H1 (cell line): ENCODE data around the gene DOC2A. TPM values are rescaled to one million over a fixed set of nuclear protein-coding genes. Genes with fewer than 3 reads are reported as not detected.

Experiments
- CTCF ChIA-PET: fragments of 300-600 bp; sonication (Branson Sonifier 250); formaldehyde crosslinking; loops from one replicate; lab custom pipeline; 2021; ENCODE audit not compliant: partially characterized antibody; lab: Charles Lee
- POLR2A ChIA-PET: fragments of 300-600 bp; sonication (Branson Sonifier 250); formaldehyde crosslinking; loops from one replicate; lab custom pipeline; 2021; ENCODE audit warnings: inconsistent platforms; ENCODE audit not compliant: partially characterized antibody; lab: Charles Lee
- DNase-seq, 2 experiments: peaks; one replicate each; pipeline versions ENCODE4 v3.0.0 to v3.0.0-alpha.2; 2010 to 2022; ENCODE audit warnings: low spot score in 2 of 2, low read depth in 1 of 2, mixed read lengths in 1 of 2
- FAIRE-seq: peaks from 2 replicates; lab custom pipeline; 2011; peaks lifted over from hg19 to GRCh38; lab: Jason Lieb, UNC
- H2AFZ ChIP-seq: 2 replicates; pipeline ENCODE4 v1.8.1; 2012; ENCODE audit warnings: low read length, inconsistent platforms
- H2AK5ac ChIP-seq: 2 replicates; pipeline ENCODE4 v1.6.1; 2013; ENCODE audit warnings: low read depth, low read length
- H2BK120ac ChIP-seq: replicated peaks from 2 replicates; pipeline ENCODE3; 2013; ENCODE audit warnings: low read depth, low read length, inconsistent platforms
- H2BK12ac ChIP-seq: 2 replicates; pipeline ENCODE4 v1.6.1; 2013; ENCODE audit warnings: low read depth, low read length
- H2BK15ac ChIP-seq: 2 replicates; pipeline ENCODE4 v1.6.1; 2013; ENCODE audit warnings: low read length
- H2BK20ac ChIP-seq: 2 replicates; pipeline ENCODE4 v1.6.1; 2013; ENCODE audit warnings: low read length
- H2BK5ac ChIP-seq: 2 replicates; pipeline ENCODE4 v1.6.1; 2013; ENCODE audit warnings: low read depth, low read length
- H3K14ac ChIP-seq: 2 replicates; pipeline ENCODE4 v1.6.1; 2013; ENCODE audit warnings: inconsistent platforms; ENCODE audit not compliant: insufficient read length
- H3K18ac ChIP-seq: 2 replicates; pipeline ENCODE4 v1.6.1; 2013; ENCODE audit warnings: low read length; ENCODE audit errors: extremely low read depth
- H3K23ac ChIP-seq: 2 replicates; pipeline ENCODE4 v1.6.1; 2013; ENCODE audit warnings: inconsistent platforms; ENCODE audit not compliant: insufficient read length
- H3K23me2 ChIP-seq: 2 replicates; pipeline ENCODE4 v1.6.1; 2013; ENCODE audit warnings: low read depth, low read length
- H3K27ac ChIP-seq: 2 replicates; pipeline ENCODE4 v1.6.1; 2011; ENCODE audit warnings: low read depth, low read length, inconsistent platforms
- H3K27me3 ChIP-seq, 4 experiments: replicated peaks in 1 of 4; 1 replicate in 1 of 4; 2 replicates in 3 of 4; pipeline versions ENCODE4 v1.6.1 to v1.8.1; 2011 to 2013; ENCODE audit warnings: low read length in 3 of 4, mild to moderate bottlenecking in 3 of 4, inconsistent platforms in 2 of 4, mixed read lengths in 2 of 4, moderate library complexity in 1 of 4; ENCODE audit not compliant: control insufficient read depth in 3 of 4, insufficient read depth in 3 of 4; ENCODE audit errors: extremely low read depth in 1 of 4
- H3K36me3 ChIP-seq, 4 experiments: 2 replicates each; pipeline versions ENCODE4 v1.6.1 to v1.8.1; 2011 to 2013; ENCODE audit warnings: mild to moderate bottlenecking in 4 of 4, low read length in 3 of 4, moderate library complexity in 2 of 4, control low read depth in 1 of 4, inconsistent platforms in 1 of 4; ENCODE audit not compliant: insufficient read depth in 4 of 4, control insufficient read depth in 2 of 4
- H3K4ac ChIP-seq: replicated peaks from 2 replicates; pipeline ENCODE3; 2013; ENCODE audit warnings: low read length, low read depth, mixed read lengths, inconsistent platforms; ENCODE audit not compliant: insufficient read length
- H3K4me1 ChIP-seq, 4 experiments: replicated peaks in 1 of 4; 1 replicate in 1 of 4; 2 replicates in 3 of 4; pipeline versions ENCODE4 v1.6.1 to v1.8.1; 2011 to 2013; ENCODE audit warnings: low read length in 3 of 4, inconsistent platforms in 2 of 4, mixed read lengths in 1 of 4; ENCODE audit not compliant: insufficient read depth in 4 of 4, control insufficient read depth in 3 of 4
- H3K4me2 ChIP-seq, 2 experiments: 2 replicates each; pipeline versions ENCODE4 v1.6.1 to v1.8.1; 2011 to 2013; ENCODE audit warnings: low read depth in 2 of 2, low read length in 2 of 2, control low read depth in 1 of 2, inconsistent platforms in 1 of 2, mild to moderate bottlenecking in 1 of 2; ENCODE audit not compliant: insufficient read depth in 1 of 2
- H3K4me3 ChIP-seq, 4 experiments: fragments of 200-600, 300-600 bp in 1 of 4; sonication (generic), shearing (Covaris generic), sonication (Bioruptor Twin) in 1 of 4; 2 replicates each; pipeline versions ENCODE4 v1.5.1 to v1.8.1; 2011 to 2016; ENCODE audit warnings: low read length in 4 of 4, low read depth in 3 of 4, control low read depth in 2 of 4, inconsistent platforms in 2 of 4, mild to moderate bottlenecking in 2 of 4, mixed read lengths in 1 of 4, moderate library complexity in 1 of 4; ENCODE audit not compliant: insufficient read depth in 2 of 4; ENCODE audit errors: extremely low read depth in 1 of 4
- H3K56ac ChIP-seq: replicated peaks from 2 replicates; pipeline ENCODE3; 2013; ENCODE audit warnings: low read depth, mild to moderate bottlenecking, mixed read lengths, low read length, inconsistent platforms; ENCODE audit not compliant: insufficient read length
- H3K79me1 ChIP-seq: 2 replicates; pipeline ENCODE4 v1.6.1; 2013; ENCODE audit warnings: low read depth, low read length, control low read depth
- H3K79me2 ChIP-seq, 2 experiments: 2 replicates each; pipeline versions ENCODE4 v1.6.1 to v1.8.1; 2012 to 2013; ENCODE audit warnings: low read length in 2 of 2, mild to moderate bottlenecking in 2 of 2, inconsistent platforms in 1 of 2; ENCODE audit not compliant: insufficient read depth in 2 of 2, control insufficient read depth in 1 of 2
- H3K9ac ChIP-seq, 4 experiments: replicated peaks in 1 of 4; 1 replicate in 1 of 4; 2 replicates in 3 of 4; pipeline versions ENCODE4 v1.6.1 to v1.8.1; 2011 to 2013; ENCODE audit warnings: low read depth in 3 of 4, low read length in 3 of 4, control low read depth in 2 of 4, mild to moderate bottlenecking in 2 of 4, moderate library complexity in 2 of 4, inconsistent platforms in 1 of 4; ENCODE audit errors: extremely low read depth in 1 of 4
- H3K9me3 ChIP-seq, 2 experiments: 2 replicates each; pipeline versions ENCODE4 v1.6.1 to v1.8.1; 2012 to 2013; ENCODE audit warnings: mild to moderate bottlenecking in 2 of 2, moderate library complexity in 2 of 2, control low read depth in 1 of 2, inconsistent platforms in 1 of 2, low read depth in 1 of 2, low read length in 1 of 2, mixed read lengths in 1 of 2; ENCODE audit not compliant: insufficient read depth in 2 of 2
- H4K20me1 ChIP-seq, 2 experiments: replicated peaks in 1 of 2; 2 replicates each; pipeline versions ENCODE3 to v1.8.1; 2011 to 2013; ENCODE audit warnings: inconsistent platforms in 2 of 2, low read length in 2 of 2, mild to moderate bottlenecking in 1 of 2; ENCODE audit not compliant: insufficient read depth in 2 of 2, control insufficient read depth in 1 of 2
- H4K5ac ChIP-seq: 2 replicates; pipeline ENCODE4 v1.6.1; 2013; ENCODE audit warnings: low read length, low read depth, mixed read lengths, inconsistent platforms; ENCODE audit not compliant: insufficient read length
- H4K8ac ChIP-seq: 2 replicates; pipeline ENCODE4 v1.8.0; 2013; ENCODE audit warnings: mild to moderate bottlenecking, moderate library complexity, low read length, inconsistent platforms; ENCODE audit not compliant: insufficient read depth; ENCODE audit errors: extremely low read depth
- H4K91ac ChIP-seq: replicated peaks from 2 replicates; pipeline ENCODE3; 2013; ENCODE audit warnings: low read length, mixed read lengths, inconsistent platforms; ENCODE audit not compliant: insufficient read length
- RBBP5 ChIP-seq: IDR thresholded peaks from 2 replicates; pipeline ENCODE4 v1.7.1; 2012; ENCODE audit warnings: low read depth, mild to moderate bottlenecking, inconsistent platforms, low read length, moderate library complexity, borderline replicate concordance
- WGBS, 2 experiments: shearing (Covaris generic) in 1 of 2; methylation state at CpG; one replicate each; pipeline versions ENCODE4 v1.1.6 to v1.1.7; 2013 to 2015; ENCODE audit warnings: low lambda C conversion rate in 2 of 2, mixed read lengths in 2 of 2, inconsistent platforms in 1 of 2, low coverage in 1 of 2, missing lambda C conversion rate in 1 of 2; ENCODE audit not compliant: insufficient replicate concordance in 2 of 2, insufficient coverage in 1 of 2, insufficient read length in 1 of 2; ENCODE audit errors: extremely low coverage in 1 of 2, missing lambda C conversion rate in 1 of 2; 5-methylcytosine and 5-hydroxymethylcytosine counted together
- polyA plus RNA-seq, 7 experiments: library from polyadenylated mRNA; depleted of rRNA in 3 of 7; stranded (reverse) in 5 of 7; unstranded in 2 of 7; fragments of >200 nt in 5 of 7; fragments of 200-250 nt in 2 of 7; gene quantifications; 1 replicate in 5 of 7; 2 replicates in 1 of 7; 4 replicates in 1 of 7; pipeline versions ENCODE4 v1.2.1 to v1.2.3, GENCODE V29; 2011 to 2013; ENCODE audit warnings: missing spikeins in 2 of 7, mixed read lengths in 2 of 7
- total RNA-seq: library from RNA; stranded (reverse); fragmentation: NEBNext Ultra II Directional; extraction: Animal tissue kit (Norgen Biotek cat#: 25700); gene quantifications from 2 replicates; pipeline ENCODE4 v1.2.1, GENCODE V29; 2021

Gene DOC2A
- total and polyA plus RNA-seq, 2 of the 8 experiments (the other 6 are each of a cell fraction or from before 2014, with no cell fraction given), result 13.9 to 20.7 TPM

- Histone ChIP-seq H4K91ac (no peak overlapping the region), H3K18ac (no peak overlapping the region), H3K27ac (no peak overlapping the region), H2BK15ac (no peak overlapping the region), H4K8ac (no peak overlapping the region), H3K9me3 (no peaks in the 10 kb centered on the region), H3K14ac (no peak overlapping the region), H3K27me3 (no peaks in the 10 kb centered on the region), H2AFZ (no peak overlapping the region), H4K20me1 (no peaks in the 10 kb centered on the region), H3K79me1 (no peaks in the 10 kb centered on the region), H3K4me1 (peaks cover 6 to 13% (median 10%) of the 10 kb centered on the region in 4 experiments), H3K4me2 (no peak overlapping the region), H2BK12ac (no peak overlapping the region), H3K56ac (no peak overlapping the region), H2AK5ac (no peak overlapping the region), H3K36me3 (no peaks in the 10 kb centered on the region), H3K23me2 (peaks cover 15% of the 10 kb centered on the region), H3K4ac (no peak overlapping the region), H2BK5ac (no peak overlapping the region), H3K23ac (no peak overlapping the region), H3K79me2 (no peaks in the 10 kb centered on the region), H4K5ac (no peak overlapping the region), H3K4me3 (no peak overlapping the region), H2BK20ac (no peak overlapping the region), H2BK120ac (no peak overlapping the region), H3K9ac (no peak overlapping the region; a peak in 1 of 7 replicates)
- no peak for TF ChIP-seq RBBP5
- FAIRE-seq (no peak), DNase-seq (no peak)
- 91% methylated on average over 4 of the region's 4 CpGs; no CpG with 5 or more reads in 1 of the 2 experiments for WGBS, 2 experiments
- ChIA-PET POLR2A (interaction anchor here (1.4 to 2.7 kb wide), 2 partner anchors 29 to 33 kb away, joined by 3 to 6 read pairs; partner anchors contain the start of gene TLCD3B), CTCF (interaction anchor here (4.6 kb wide), 1 partner anchor 28 kb away, joined by 16 read pairs; no protein-coding TSS in a partner anchor)
These were observed 49.5 kb upstream of the DOC2A start for GRCh38 chr16:30060346-30060745.
